ENCODE results near the gene SPIB. TPM values are rescaled to one million over a fixed set of nuclear protein-coding genes. Genes with fewer than 3 reads are reported as not detected.

The SPIB gene
- total RNA-seq, 1 donor from 2014 or later: not detected

GRCh38 chr19:50479761-50480251 is 61.1 kb downstream of the SPIB start:
- no peak for DNase-seq
- intact Hi-C loops (cut with DNase I): no loop called here
- ATAC-seq (ENCODE audit: poor library complexity): no peak

GRCh38 chr19:50480281-50481111 is 61.8 kb downstream of the SPIB start:
- intact Hi-C loops (cut with DNase I): no loop called here
- DNase-seq: no peak
- ATAC-seq (ENCODE audit: poor library complexity): no peak

Other genes starting within 250 kb of the SPIB start
- gene MYH14, start 215.3 kb upstream of the SPIB start, total RNA-seq: 121 TPM
- gene KCNC3, start 89.6 kb upstream of the SPIB start, total RNA-seq: 2.0 TPM
- 0.40 TPM for gene NAPSA, start 53.3 kb upstream of the SPIB start, total RNA-seq
- 68.4 TPM for gene NR1H2, start 42.5 kb upstream of the SPIB start, total RNA-seq
- gene POLD1, start 34.6 kb upstream of the SPIB start, total RNA-seq: 7.8 TPM
- not detected for gene MYBPC2, start 14.0 kb downstream of the SPIB start, total RNA-seq
- gene EMC10, start 57.6 kb downstream of the SPIB start, total RNA-seq: 68.7 TPM
- gene GARIN5A, start 57.9 kb downstream of the SPIB start, total RNA-seq: 2.0 TPM
- 39.8 TPM for gene JOSD2, start 92.3 kb downstream of the SPIB start, total RNA-seq
- gene ASPDH, start 95.0 kb downstream of the SPIB start, total RNA-seq: not detected
- gene LRRC4B, start 149.5 kb downstream of the SPIB start, total RNA-seq: 1.0 TPM
- gene SYT3, start 220.9 kb downstream of the SPIB start, total RNA-seq: 0.11 TPM
- 2.5 TPM for gene C19orf81, start 230.5 kb downstream of the SPIB start, total RNA-seq

Data from Right ventricle myocardium superior (tissue), 1 donor.